ENCODE data around the gene FARS2. TPM values are rescaled to one million over a fixed set of nuclear protein-coding genes. Genes with fewer than 3 reads are reported as not detected.

The FARS2 gene
- total RNA-seq, 1 experiment from 2014 or later, result 15.0 TPM

GRCh38 chr6:5357486-5357885 is 96.2 kb downstream of the FARS2 start:
- ChIA-PET CTCF (no interaction called here), POLR2A (no interaction called here)
- Mint-ChIP-seq H3K27ac (no peak overlapping the region), H3K27me3 (ENCODE audit: low read depth) (no peaks in the 10 kb centered on the region), H3K9me3 (0 out of 2 replicates have a peak, but pooled peaks cover 3% of the 10 kb centered on the region), H3K36me3 (no peaks in the 10 kb centered on the region; the same call in 1 of the 2 replicates), H3K4me3 (no peak overlapping the region), H3K4me1 (peaks cover 6% of the 10 kb centered on the region)
- DNase-seq (ENCODE audit: low spot score), result no peak
- TF ChIP-seq, protein P1, sequence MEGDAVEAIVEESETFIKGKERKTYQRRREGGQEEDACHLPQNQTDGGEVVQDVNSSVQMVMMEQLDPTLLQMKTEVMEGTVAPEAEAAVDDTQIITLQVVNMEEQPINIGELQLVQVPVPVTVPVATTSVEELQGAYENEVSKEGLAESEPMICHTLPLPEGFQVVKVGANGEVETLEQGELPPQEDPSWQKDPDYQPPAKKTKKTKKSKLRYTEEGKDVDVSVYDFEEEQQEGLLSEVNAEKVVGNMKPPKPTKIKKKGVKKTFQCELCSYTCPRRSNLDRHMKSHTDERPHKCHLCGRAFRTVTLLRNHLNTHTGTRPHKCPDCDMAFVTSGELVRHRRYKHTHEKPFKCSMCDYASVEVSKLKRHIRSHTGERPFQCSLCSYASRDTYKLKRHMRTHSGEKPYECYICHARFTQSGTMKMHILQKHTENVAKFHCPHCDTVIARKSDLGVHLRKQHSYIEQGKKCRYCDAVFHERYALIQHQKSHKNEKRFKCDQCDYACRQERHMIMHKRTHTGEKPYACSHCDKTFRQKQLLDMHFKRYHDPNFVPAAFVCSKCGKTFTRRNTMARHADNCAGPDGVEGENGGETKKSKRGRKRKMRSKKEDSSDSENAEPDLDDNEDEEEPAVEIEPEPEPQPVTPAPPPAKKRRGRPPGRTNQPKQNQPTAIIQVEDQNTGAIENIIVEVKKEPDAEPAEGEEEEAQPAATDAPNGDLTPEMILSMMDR (IDR thresholded peaks at IDR 0.05), result no peak
- TF ChIP-seq JAZF1 (CRISPR knock-in tag; IDR thresholded peaks at IDR 0.05), result no peak
- TF ChIP-seq, protein P2, sequence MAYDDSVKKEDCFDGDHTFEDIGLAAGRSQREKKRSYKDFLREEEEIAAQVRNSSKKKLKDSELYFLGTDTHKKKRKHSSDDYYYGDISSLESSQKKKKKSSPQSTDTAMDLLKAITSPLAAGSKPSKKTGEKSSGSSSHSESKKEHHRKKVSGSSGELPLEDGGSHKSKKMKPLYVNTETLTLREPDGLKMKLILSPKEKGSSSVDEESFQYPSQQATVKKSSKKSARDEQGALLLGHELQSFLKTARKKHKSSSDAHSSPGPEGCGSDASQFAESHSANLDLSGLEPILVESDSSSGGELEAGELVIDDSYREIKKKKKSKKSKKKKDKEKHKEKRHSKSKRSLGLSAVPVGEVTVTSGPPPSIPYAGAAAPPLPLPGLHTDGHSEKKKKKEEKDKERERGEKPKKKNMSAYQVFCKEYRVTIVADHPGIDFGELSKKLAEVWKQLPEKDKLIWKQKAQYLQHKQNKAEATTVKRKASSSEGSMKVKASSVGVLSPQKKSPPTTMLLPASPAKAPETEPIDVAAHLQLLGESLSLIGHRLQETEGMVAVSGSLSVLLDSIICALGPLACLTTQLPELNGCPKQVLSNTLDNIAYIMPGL (CRISPR knock-in tag; IDR thresholded peaks at IDR 0.05), result no peak
- no peak for TF ChIP-seq NFATC4 (CRISPR knock-in tag; IDR thresholded peaks at IDR 0.05)
- TF ChIP-seq, protein P3, sequence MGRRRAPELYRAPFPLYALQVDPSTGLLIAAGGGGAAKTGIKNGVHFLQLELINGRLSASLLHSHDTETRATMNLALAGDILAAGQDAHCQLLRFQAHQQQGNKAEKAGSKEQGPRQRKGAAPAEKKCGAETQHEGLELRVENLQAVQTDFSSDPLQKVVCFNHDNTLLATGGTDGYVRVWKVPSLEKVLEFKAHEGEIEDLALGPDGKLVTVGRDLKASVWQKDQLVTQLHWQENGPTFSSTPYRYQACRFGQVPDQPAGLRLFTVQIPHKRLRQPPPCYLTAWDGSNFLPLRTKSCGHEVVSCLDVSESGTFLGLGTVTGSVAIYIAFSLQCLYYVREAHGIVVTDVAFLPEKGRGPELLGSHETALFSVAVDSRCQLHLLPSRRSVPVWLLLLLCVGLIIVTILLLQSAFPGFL (CRISPR knock-in tag; IDR thresholded peaks at IDR 0.05; ENCODE audit: borderline replicate concordance), result no peak
- no peak for ATAC-seq

GRCh38 chr6:5359417-5359816 is 98.1 kb downstream of the FARS2 start:
- H3K27ac Mint-ChIP-seq, result no peak overlapping the region
- DNase-seq (ENCODE audit: low spot score) (no peak), ATAC-seq (no peak)
- no peaks in the 10 kb centered on the region for H3K27me3 Mint-ChIP-seq (ENCODE audit: low read depth)
- TF ChIP-seq ZNF416 (CRISPR knock-in tag; IDR thresholded peaks at IDR 0.05) (no peak), ZMAT4 (CRISPR knock-in tag; IDR thresholded peaks at IDR 0.05) (no peak), ERG (CRISPR knock-in tag; IDR thresholded peaks at IDR 0.05) (no peak), NR3C1 (CRISPR knock-in tag; conservative IDR thresholded peaks at IDR 0.05; ENCODE audit: low read depth) (no peak), EMX1 (CRISPR knock-in tag; IDR thresholded peaks at IDR 0.05) (no peak), NR2C2 (CRISPR knock-in tag; IDR thresholded peaks at IDR 0.05) (no peak), CREB1 (CRISPR knock-in tag; IDR thresholded peaks at IDR 0.05) (no peak)
- TF ChIP-seq, protein P4, sequence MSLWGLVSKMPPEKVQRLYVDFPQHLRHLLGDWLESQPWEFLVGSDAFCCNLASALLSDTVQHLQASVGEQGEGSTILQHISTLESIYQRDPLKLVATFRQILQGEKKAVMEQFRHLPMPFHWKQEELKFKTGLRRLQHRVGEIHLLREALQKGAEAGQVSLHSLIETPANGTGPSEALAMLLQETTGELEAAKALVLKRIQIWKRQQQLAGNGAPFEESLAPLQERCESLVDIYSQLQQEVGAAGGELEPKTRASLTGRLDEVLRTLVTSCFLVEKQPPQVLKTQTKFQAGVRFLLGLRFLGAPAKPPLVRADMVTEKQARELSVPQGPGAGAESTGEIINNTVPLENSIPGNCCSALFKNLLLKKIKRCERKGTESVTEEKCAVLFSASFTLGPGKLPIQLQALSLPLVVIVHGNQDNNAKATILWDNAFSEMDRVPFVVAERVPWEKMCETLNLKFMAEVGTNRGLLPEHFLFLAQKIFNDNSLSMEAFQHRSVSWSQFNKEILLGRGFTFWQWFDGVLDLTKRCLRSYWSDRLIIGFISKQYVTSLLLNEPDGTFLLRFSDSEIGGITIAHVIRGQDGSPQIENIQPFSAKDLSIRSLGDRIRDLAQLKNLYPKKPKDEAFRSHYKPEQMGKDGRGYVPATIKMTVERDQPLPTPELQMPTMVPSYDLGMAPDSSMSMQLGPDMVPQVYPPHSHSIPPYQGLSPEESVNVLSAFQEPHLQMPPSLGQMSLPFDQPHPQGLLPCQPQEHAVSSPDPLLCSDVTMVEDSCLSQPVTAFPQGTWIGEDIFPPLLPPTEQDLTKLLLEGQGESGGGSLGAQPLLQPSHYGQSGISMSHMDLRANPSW (CRISPR knock-in tag; conservative IDR thresholded peaks at IDR 0.05; ENCODE audit: low read depth), result no peak
- TF ChIP-seq, protein P5, sequence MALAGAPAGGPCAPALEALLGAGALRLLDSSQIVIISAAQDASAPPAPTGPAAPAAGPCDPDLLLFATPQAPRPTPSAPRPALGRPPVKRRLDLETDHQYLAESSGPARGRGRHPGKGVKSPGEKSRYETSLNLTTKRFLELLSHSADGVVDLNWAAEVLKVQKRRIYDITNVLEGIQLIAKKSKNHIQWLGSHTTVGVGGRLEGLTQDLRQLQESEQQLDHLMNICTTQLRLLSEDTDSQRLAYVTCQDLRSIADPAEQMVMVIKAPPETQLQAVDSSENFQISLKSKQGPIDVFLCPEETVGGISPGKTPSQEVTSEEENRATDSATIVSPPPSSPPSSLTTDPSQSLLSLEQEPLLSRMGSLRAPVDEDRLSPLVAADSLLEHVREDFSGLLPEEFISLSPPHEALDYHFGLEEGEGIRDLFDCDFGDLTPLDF (CRISPR knock-in tag; IDR thresholded peaks at IDR 0.05), result no peak
- TF ChIP-seq, protein P2 (CRISPR knock-in tag; IDR thresholded peaks at IDR 0.05), result no peak
- TF ChIP-seq, protein P6, sequence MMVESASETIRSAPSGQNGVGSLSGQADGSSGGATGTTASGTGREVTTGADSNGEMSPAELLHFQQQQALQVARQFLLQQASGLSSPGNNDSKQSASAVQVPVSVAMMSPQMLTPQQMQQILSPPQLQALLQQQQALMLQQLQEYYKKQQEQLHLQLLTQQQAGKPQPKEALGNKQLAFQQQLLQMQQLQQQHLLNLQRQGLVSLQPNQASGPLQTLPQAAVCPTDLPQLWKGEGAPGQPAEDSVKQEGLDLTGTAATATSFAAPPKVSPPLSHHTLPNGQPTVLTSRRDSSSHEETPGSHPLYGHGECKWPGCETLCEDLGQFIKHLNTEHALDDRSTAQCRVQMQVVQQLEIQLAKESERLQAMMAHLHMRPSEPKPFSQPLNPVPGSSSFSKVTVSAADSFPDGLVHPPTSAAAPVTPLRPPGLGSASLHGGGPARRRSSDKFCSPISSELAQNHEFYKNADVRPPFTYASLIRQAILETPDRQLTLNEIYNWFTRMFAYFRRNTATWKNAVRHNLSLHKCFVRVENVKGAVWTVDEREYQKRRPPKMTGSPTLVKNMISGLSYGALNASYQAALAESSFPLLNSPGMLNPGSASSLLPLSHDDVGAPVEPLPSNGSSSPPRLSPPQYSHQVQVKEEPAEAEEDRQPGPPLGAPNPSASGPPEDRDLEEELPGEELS (CRISPR knock-in tag; IDR thresholded peaks at IDR 0.05), result no peak
- CTCF ChIA-PET, result no interaction called here
- POLR2A ChIA-PET, result no interaction called here
- H3K9me3 Mint-ChIP-seq, result no peaks in the 10 kb centered on the region
- no peaks in the 10 kb centered on the region for H3K36me3 Mint-ChIP-seq
- H3K4me3 Mint-ChIP-seq, result no peak overlapping the region
- no peaks in the 10 kb centered on the region for H3K4me1 Mint-ChIP-seq

Data from WTC11 (cell line).